Breast epithelium (tissue), 4 donors: ENCODE measurements around the gene WNK4. TPM values are rescaled to one million over a fixed set of nuclear protein-coding genes. Genes with fewer than 3 reads are reported as not detected.

ENCODE experiments used
- DNase-seq, 2 donors: peaks; one replicate each; pipeline ENCODE4 v3.0.0-alpha.2; 2019; ENCODE audit warnings: low spot score in 2 of 2
- H3K27ac ChIP-seq, 2 donors: fragments of 200-600 bp; sonication (generic) in 1 of 2; one replicate each; pipeline ENCODE4 v1.5.1; 2016 to 2019; ENCODE audit warnings: mild to moderate bottlenecking in 1 of 2
- H3K27me3 ChIP-seq, 2 donors: fragments of 200-600 bp; sonication (generic) in 1 of 2; one replicate each; pipeline versions ENCODE4 v1.5.1 to v1.6.0; 2017 to 2019; ENCODE audit warnings: control low read depth in 1 of 2, mild to moderate bottlenecking in 1 of 2
- H3K36me3 ChIP-seq: fragments of 200-600 bp; one replicate; pipeline ENCODE4 v1.5.1; 2019
- H3K4me1 ChIP-seq, 2 donors: fragments of 200-600 bp; sonication (generic); one replicate each; pipeline ENCODE4 v1.5.1; 2016 to 2019; ENCODE audit warnings: control low read depth in 1 of 2
- H3K4me3 ChIP-seq, 3 donors: fragments of 200-600 bp; sonication (generic); 1 replicate in 2 of 3; 2 replicates in 1 of 3; pipeline ENCODE4 v1.5.1; 2016 to 2019; ENCODE audit warnings: mild to moderate bottlenecking in 3 of 3, moderate library complexity in 2 of 3
- H3K9me3 ChIP-seq, 2 donors: fragments of 200-600 bp; sonication (generic) in 1 of 2; one replicate each; pipeline ENCODE4 v1.5.1; 2016 to 2019; ENCODE audit warnings: control low read depth in 1 of 2
- CTCF ChIP-seq, 3 donors: fragments of 450-650 bp; IDR thresholded peaks; one replicate each; pipeline ENCODE4 v1.5.1; 2016 to 2017; ENCODE audit warnings: antibody characterized with exemption in 3 of 3, mild to moderate bottlenecking in 3 of 3, moderate library complexity in 3 of 3
- POLR2A ChIP-seq: fragments of 450-650 bp; IDR thresholded peaks from one replicate; pipeline ENCODE4 v1.6.1; 2016; ENCODE audit warnings: antibody characterized with exemption, mild to moderate bottlenecking, moderate library complexity
- POLR2AphosphoS5 ChIP-seq, 3 donors: sonication (generic); formaldehyde crosslinking; IDR thresholded peaks; one replicate each; pipeline ENCODE4 v1.6.1; 2017; ENCODE audit warnings: antibody characterized with exemption in 3 of 3
- intact Hi-C: fragments of 100-400 bp; cut with DNase I; formaldehyde crosslinking; loops from one replicate; pipeline ENCODE4 v1.15.1; 2023; ENCODE audit warnings: low total_unique reads
- total RNA-seq, 3 donors: library from RNA; depleted of rRNA; stranded (reverse); fragments of >200 nt; gene quantifications; one replicate each; pipeline ENCODE4 v1.1.0, GENCODE V29; 2016

Gene WNK4
- total RNA-seq, 3 donors from 2014 or later: 0.16 to 4.1 (median 0.66) TPM

GRCh38 chr17:42819939-42820535 lies 39.6 kb downstream of the WNK4 start:
- peaks cover 0 to 3% of the 10 kb centered on the region in 2 donors for H3K4me1 ChIP-seq
- DNase-seq: no peak
- intact Hi-C loops: no loop called here
- no peaks in the 10 kb centered on the region for H3K27me3 ChIP-seq
- peaks cover 9% of the 10 kb centered on the region for H3K36me3 ChIP-seq
- no peak overlapping the region for H3K27ac ChIP-seq
- peak in 2 of 3 donors; percentile 29 to 41 for TF ChIP-seq CTCF (IDR thresholded peaks at IDR 0.05)
- no peak for TF ChIP-seq POLR2A
- no peaks in the 10 kb centered on the region for H3K9me3 ChIP-seq
- no peak overlapping the region for H3K4me3 ChIP-seq

GRCh38 chr17:42821176-42821575 lies 40.8 kb downstream of the WNK4 start:
- peaks cover 0 to 3% of the 10 kb centered on the region in 2 donors for H3K4me1 ChIP-seq
- no peak overlapping the region for H3K27ac ChIP-seq
- DNase-seq: no peak
- H3K27me3 ChIP-seq: no peaks in the 10 kb centered on the region
- TF ChIP-seq POLR2AphosphoS5 (IDR thresholded peaks at IDR 0.05) (no peak), POLR2A (no peak), CTCF (IDR thresholded peaks at IDR 0.05) (no peak)
- H3K4me3 ChIP-seq: no peak overlapping the region
- H3K36me3 ChIP-seq: peaks cover 8% of the 10 kb centered on the region
- no peaks in the 10 kb centered on the region for H3K9me3 ChIP-seq
- intact Hi-C loops: no loop called here

- no peak overlapping the region for H3K4me3 ChIP-seq
- no peaks in the 10 kb centered on the region for H3K9me3 ChIP-seq
- H3K36me3 ChIP-seq: no peaks in the 10 kb centered on the region
- DNase-seq: no peak
- no peak for TF ChIP-seq CTCF (IDR thresholded peaks at IDR 0.05)
- no peak for TF ChIP-seq POLR2A
- TF ChIP-seq POLR2AphosphoS5 (IDR thresholded peaks at IDR 0.05): no peak
- H3K27ac ChIP-seq: no peak overlapping the region
- intact Hi-C loops: no loop called here
- H3K27me3 ChIP-seq: no peaks in the 10 kb centered on the region
- peaks cover 0 to 3% of the 10 kb centered on the region in 2 donors for H3K4me1 ChIP-seq
Measured at GRCh38 chr17:42827472-42827871, 47.1 kb downstream of the WNK4 start.

GRCh38 chr17:42830971-42831370 lies 50.6 kb downstream of the WNK4 start:
- no peak for TF ChIP-seq POLR2A
- TF ChIP-seq POLR2AphosphoS5 (IDR thresholded peaks at IDR 0.05): no peak
- no peak for TF ChIP-seq CTCF (IDR thresholded peaks at IDR 0.05)
- Histone ChIP-seq H3K36me3 (no peaks in the 10 kb centered on the region), H3K27ac (no peak overlapping the region), H3K4me3 (no peak overlapping the region), H3K4me1 (no peaks in the 10 kb centered on the region), H3K9me3 (no peaks in the 10 kb centered on the region), H3K27me3 (no peaks in the 10 kb centered on the region)
- no peak for DNase-seq
- intact Hi-C loops: no loop called here

- Histone ChIP-seq H3K27ac (peak overlapping the region; percentile 94), H3K4me1 (no peaks in the 10 kb centered on the region), H3K27me3 (no peaks in the 10 kb centered on the region), H3K9me3 (no peaks in the 10 kb centered on the region), H3K4me3 (peak overlapping the region; percentile 69 to 93 (median 73)), H3K36me3 (no peaks in the 10 kb centered on the region)
- no peak for DNase-seq
- TF ChIP-seq CTCF (IDR thresholded peaks at IDR 0.05) (no peak), POLR2AphosphoS5 (IDR thresholded peaks at IDR 0.05) (no peak)
- intact Hi-C loops: no loop called here
Measured at GRCh38 chr17:42832213-42832933, 52.0 kb downstream of the WNK4 start.
